GM12875 (cell line): ENCODE data around the gene PPIA.

Experiments used
- H3K4me3 ChIP-seq: one replicate; pipeline ENCODE4 v1.5.1; 2011; ENCODE audit warnings: low read depth, low read length, control low read depth
- TF ChIP-seq, protein P1 (sequence below): IDR thresholded peaks from 2 replicates; pipeline ENCODE4 v1.5.1; 2011; ENCODE audit warnings: low read depth, mild to moderate bottlenecking, control low read depth, inconsistent platforms, low read length, moderate library complexity, borderline replicate concordance; ENCODE audit not compliant: insufficient read depth

Gene PPIA

DNA sequence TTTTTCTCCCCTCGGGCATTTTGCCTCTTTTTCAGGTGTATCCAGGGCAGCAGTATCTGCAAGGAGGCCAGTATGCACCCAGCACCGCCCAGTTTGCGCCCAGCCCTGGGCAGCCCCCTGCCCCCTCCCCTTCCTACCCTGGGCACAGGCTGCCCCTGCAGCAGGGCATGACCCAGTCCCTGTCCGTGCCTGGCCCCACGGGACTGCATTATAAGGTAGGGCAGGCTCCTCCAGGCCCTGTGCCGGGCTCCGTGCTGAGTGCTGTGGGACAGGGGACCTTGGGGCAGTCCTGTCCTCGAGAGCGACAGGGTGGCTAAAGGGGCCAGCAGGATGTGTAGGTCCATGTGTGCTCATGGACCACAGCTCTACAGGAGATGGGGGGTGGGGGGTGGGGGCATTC lies 37.2 kb upstream of the PPIA start:
- no peak overlapping the region for H3K4me3 ChIP-seq
- TF ChIP-seq, protein P1, sequence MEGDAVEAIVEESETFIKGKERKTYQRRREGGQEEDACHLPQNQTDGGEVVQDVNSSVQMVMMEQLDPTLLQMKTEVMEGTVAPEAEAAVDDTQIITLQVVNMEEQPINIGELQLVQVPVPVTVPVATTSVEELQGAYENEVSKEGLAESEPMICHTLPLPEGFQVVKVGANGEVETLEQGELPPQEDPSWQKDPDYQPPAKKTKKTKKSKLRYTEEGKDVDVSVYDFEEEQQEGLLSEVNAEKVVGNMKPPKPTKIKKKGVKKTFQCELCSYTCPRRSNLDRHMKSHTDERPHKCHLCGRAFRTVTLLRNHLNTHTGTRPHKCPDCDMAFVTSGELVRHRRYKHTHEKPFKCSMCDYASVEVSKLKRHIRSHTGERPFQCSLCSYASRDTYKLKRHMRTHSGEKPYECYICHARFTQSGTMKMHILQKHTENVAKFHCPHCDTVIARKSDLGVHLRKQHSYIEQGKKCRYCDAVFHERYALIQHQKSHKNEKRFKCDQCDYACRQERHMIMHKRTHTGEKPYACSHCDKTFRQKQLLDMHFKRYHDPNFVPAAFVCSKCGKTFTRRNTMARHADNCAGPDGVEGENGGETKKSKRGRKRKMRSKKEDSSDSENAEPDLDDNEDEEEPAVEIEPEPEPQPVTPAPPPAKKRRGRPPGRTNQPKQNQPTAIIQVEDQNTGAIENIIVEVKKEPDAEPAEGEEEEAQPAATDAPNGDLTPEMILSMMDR, result no peak

- TF ChIP-seq, protein P1, result no peak
- H3K4me3 ChIP-seq, result no peak overlapping the region
These were observed 36.4 kb upstream of the PPIA start for GRCh38 chr7:44760034-44760580.

DNA sequence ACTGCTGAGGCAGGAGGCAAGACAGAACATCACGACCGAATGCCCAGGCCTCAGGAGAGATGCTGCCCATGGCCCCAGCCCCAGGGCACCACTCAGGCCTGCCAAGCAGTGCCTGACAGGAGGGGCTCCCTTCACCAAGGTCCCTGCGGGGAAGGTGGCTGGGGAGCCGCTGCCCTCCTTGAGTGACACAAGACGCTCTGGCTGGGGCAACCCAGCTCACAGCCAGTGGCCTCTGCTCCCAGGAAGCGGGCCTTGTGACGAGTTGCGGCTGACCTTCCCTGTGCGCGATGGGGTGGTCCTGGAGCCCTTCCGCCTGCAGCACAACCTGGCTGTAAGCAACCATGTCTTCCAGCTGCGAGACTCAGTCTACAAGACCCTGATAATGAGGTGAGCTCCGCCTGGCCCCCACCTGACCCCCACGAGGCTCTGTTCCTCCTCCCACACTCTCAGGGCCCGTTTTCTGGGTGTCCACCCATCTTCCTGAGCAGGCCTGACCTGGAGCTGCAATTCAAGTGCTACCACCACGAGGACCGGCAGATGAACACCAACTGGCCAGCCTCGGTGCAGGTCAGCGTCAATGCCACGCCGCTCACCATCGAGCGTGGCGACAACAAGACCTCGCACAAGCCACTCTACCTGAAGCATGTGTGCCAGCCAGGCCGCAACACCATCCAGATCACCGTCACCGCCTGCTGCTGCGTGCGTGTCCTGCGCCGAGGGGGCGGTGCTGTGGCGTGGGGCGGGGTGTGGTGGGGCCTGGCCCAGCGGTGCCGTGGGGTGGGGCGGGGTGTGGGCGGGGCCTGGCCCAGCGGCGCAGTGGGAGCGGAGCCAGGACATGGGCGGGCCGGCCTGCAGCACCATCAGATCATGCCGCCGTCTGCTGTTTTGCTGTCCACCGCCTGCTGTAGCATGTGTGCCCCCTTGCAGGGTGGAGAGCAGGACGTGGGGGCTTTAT lies 35.0 kb upstream of the PPIA start:
- no peak overlapping the region for H3K4me3 ChIP-seq
- TF ChIP-seq, protein P1, result no peak

DNA sequence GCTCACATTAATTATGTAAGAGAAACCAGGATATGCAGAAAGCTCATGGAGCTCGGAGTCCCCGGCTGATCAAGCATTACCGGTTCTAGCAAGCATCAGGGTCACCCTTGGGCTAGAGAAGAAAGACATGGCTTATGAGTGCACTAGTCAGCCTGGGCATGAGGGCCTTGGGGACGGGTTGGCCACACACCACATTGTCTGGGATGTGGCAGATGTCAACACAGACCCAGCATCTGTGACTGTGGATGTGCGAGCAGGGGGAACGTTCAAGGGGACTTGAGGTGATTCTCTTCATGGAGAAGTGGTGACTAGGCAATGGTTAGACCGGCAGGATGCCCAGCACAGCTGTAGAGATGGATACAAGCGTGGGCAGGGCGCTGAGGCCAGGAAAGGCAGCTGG lies 34.2 kb upstream of the PPIA start:
- H3K4me3 ChIP-seq, result no peak overlapping the region
- TF ChIP-seq, protein P1, result no peak

DNA sequence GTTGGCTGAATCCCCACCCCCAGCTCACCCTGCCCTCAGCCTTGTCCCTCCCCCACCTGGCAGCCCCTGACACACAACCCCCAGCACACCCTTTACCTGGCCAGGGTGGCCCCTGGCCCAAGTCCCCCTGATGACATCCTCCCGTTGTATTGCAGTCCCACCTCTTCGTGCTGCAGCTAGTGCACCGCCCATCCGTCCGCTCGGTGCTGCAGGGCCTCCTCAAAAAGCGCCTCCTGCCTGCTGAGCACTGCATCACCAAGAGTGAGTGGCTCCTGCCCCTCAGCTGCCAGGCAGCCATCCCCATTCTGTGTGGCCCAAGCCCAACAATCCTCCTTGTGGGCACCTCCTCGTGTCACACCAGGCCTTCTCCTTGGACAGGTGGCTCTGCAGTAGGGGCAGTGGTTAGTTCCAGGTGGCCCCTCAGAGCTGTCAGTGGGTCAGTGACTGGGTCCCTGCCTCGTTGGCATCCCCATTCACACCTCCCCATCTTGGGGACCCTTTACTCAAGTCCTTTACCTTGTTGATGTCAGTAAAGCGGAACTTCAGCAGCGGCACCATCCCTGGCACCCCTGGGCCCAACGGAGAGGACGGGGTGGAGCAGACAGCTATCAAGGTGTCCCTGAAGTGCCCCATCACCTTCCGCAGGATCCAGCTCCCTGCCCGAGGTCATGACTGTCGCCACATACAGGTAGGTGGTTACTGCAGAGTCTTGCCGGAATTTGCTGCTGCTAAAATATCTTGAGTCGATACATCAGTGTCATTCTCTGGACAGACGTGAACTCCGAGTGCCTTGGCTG lies 33.6 kb upstream of the PPIA start:
- no peak overlapping the region for H3K4me3 ChIP-seq
- TF ChIP-seq, protein P1, result no peak

GRCh38 chr7:44764081-44764480 lies 32.4 kb upstream of the PPIA start:
- TF ChIP-seq, protein P1, result no peak

More at GRCh38 chr7:44764081-44764480, 32.4 kb upstream of the PPIA start:
- H3K4me3 ChIP-seq, result no peak overlapping the region
